ENCODE results near the gene PI4KA.
"Not testable (repeated sequence)": the region's sequence is repeated elsewhere in the genome, so short reads cannot be mapped to it uniquely, and the experiment has no call there.

The PI4KA gene

DNA sequence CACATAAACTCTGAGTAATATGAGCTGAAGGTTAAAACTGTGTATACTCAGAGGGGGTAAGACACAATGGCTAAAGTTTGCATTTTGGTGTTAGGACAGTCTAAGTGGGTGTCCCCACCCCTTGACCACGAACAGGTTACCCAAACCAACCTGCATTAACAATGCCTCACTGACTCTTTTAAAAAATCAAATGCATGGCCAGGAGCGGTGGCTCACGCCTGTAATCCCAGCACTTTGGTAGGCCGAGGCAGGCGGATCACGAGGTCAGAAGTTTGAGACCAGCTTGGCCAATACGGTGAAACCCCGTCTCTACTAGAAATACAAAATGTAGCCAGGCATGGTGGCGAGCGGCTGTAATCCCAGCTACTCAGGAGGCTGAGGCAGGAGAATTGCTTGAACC lies 19.3 kb downstream of the PI4KA start:
- H3K27me3 ChIP-seq (ENCODE audit: control insufficient read depth, insufficient read depth, low read length); H3K4me3 ChIP-seq (ENCODE audit: low read depth, low read length); H3K9ac ChIP-seq (ENCODE audit: low read depth, low read length); H3K4me1 ChIP-seq (ENCODE audit: control insufficient read depth, insufficient read depth, low read length); H3K9me3 ChIP-seq (ENCODE audit: control insufficient read depth, insufficient read depth, low read length); H3K36me3 ChIP-seq (ENCODE audit: control insufficient read depth, insufficient read depth, low read length): not testable (repeated sequence)

DNA sequence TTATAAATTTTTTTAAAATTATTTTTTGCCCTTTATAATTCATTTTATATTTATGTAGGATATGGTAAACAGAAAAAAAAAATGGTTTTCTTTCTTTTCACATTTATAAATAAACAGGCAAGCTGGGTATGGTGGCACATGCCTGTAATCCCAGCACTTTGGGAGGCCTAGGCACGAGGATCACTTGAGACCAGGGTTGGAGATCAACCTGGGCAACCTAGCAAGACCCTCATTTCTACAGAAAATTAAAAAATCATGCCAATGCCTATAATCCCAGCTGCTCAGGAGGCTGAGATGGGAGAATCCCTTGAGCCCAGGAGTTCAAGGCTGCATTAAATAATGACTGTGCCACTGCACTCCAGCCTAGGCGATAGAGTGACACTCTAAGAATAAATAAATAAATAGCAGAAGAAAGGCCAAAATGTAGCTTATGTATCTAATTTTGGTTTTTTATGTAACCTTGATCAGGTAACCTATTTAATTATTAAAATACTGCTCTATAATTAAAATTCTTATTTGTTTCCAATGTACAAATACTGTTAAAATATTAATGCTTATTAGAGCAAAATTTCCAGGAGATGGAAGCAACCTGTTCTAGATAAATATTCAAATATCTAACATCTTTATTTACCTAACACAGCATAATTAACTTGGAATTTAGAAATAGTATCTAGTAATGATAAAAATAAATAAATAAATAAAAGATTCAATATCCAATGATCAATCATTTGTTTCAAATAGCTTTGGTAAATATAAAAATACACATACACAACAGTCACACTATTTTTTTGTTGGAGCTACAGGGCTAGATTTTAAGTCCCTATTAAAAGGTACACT lies 21.4 kb downstream of the PI4KA start:
- Histone ChIP-seq H3K4me1 (ENCODE audit: control insufficient read depth, insufficient read depth, low read length) (no peaks in the 10 kb centered on the region), H3K4me3 (ENCODE audit: low read depth, low read length) (no peak overlapping the region), H3K36me3 (ENCODE audit: control insufficient read depth, insufficient read depth, low read length) (no peaks in the 10 kb centered on the region), H3K9ac (ENCODE audit: low read depth, low read length) (no peak overlapping the region), H3K9me3 (ENCODE audit: control insufficient read depth, insufficient read depth, low read length) (no peaks in the 10 kb centered on the region), H3K27me3 (ENCODE audit: control insufficient read depth, insufficient read depth, low read length) (no peaks in the 10 kb centered on the region)

DNA sequence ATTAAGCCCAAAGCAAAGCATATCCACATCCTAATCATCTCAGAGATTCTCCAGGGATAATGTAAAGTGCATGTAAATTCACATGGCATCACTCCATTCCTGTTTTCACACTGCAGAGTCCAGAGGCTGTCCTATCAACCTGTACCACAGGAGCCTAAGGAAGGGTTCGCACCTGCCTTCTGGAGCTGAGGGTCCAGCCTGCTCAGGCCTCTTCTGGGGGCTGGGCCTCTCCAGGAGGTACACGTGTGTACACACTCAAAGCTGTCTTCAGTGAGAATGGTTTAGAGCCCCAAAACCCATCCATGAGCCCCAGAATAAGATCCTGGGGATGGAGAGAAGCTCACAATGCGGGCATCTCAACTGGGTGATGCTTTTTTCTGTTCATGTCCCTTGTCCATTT lies 23.9 kb downstream of the PI4KA start:
- Histone ChIP-seq H3K27me3 (ENCODE audit: control insufficient read depth, insufficient read depth, low read length) (no peaks in the 10 kb centered on the region), H3K4me1 (ENCODE audit: control insufficient read depth, insufficient read depth, low read length) (no peaks in the 10 kb centered on the region), H3K9ac (ENCODE audit: low read depth, low read length) (no peak overlapping the region), H3K9me3 (ENCODE audit: control insufficient read depth, insufficient read depth, low read length) (no peaks in the 10 kb centered on the region), H3K36me3 (ENCODE audit: control insufficient read depth, insufficient read depth, low read length) (no peaks in the 10 kb centered on the region), H3K4me3 (ENCODE audit: low read depth, low read length) (no peak overlapping the region)

DNA sequence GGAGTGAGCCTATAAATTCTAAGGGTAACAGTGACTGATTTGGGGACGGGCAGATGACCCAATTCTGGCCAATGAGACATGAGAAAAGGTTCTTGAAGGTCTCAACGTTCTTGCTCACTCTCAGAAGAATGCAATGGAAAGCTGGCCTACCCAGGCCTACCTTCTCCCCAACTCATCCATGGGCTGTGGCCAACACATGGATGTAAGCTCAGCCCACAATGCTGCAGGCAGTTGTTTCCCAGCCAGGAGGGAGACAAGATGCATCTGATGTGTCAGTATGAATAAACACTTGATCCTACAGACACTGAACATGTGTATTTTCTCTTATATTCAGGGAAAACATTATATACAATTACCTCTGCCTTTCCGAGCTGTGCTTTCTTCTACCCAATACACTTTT lies 24.4 kb downstream of the PI4KA start:
- H3K4me1 ChIP-seq (ENCODE audit: control insufficient read depth, insufficient read depth, low read length) = no peaks in the 10 kb centered on the region
- no peaks in the 10 kb centered on the region for H3K9me3 ChIP-seq (ENCODE audit: control insufficient read depth, insufficient read depth, low read length)
- no peaks in the 10 kb centered on the region for H3K27me3 ChIP-seq (ENCODE audit: control insufficient read depth, insufficient read depth, low read length)
- no peak overlapping the region for H3K4me3 ChIP-seq (ENCODE audit: low read depth, low read length)
- no peak overlapping the region for H3K9ac ChIP-seq (ENCODE audit: low read depth, low read length)
- H3K36me3 ChIP-seq (ENCODE audit: control insufficient read depth, insufficient read depth, low read length) = no peaks in the 10 kb centered on the region

DNA sequence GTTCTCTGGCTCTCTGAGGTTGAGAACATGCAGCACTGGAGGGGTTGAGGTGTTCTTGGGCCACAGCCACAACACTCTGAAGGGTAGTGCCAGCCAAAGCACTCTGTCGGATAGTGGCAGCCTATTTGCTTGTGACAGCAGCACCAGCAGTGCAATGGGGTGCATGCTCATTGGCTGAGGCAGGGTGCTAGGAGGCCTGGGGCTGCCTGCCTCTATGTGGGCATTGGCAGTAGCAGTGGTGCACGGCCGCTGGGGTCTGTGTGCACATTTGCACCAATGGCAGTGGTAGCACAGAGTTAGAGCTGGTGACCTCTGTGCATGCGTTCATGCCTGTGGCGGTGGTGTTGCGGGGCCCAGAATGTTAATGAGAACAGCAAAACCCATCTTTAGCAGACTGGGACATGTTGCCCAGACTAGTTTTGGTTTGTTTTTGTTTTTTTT lies 25.4 kb downstream of the PI4KA start:
- Histone ChIP-seq H3K9ac (ENCODE audit: low read depth, low read length) (no peak overlapping the region), H3K27me3 (ENCODE audit: control insufficient read depth, insufficient read depth, low read length) (no peaks in the 10 kb centered on the region), H3K4me3 (ENCODE audit: low read depth, low read length) (no peak overlapping the region), H3K4me1 (ENCODE audit: control insufficient read depth, insufficient read depth, low read length) (no peaks in the 10 kb centered on the region), H3K9me3 (ENCODE audit: control insufficient read depth, insufficient read depth, low read length) (no peaks in the 10 kb centered on the region), H3K36me3 (ENCODE audit: control insufficient read depth, insufficient read depth, low read length) (no peaks in the 10 kb centered on the region)

DNA sequence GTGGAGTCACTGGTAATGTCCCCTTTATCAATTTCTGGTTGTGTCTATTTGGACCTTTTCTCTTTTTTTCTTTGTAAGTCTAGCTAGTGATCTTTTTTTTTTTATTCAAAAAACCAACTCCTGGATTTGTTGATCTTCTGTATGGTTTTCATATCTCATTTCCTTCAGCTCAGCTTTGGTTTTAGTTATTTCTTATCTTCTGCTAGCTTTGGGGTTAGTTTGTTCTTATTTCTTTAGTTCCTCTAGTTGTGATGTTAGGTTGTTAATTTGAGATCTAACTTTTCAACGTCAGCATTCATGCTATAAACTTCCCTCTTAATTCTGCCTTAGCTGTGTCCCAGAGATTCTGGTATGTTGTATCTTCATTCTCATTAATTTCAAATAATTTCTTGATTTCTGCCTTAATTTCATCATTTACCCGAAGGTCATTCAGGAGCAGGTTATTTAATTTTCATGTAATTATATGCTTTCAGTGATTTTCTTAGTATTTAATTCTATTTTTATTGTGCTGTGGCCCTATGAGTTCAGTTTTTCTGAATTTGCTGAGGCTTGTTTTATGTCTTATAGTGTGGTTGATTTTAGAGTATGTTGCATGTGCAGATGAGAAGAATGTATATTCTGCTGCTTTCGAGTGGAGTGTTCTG lies 29.0 kb downstream of the PI4KA start:
- Histone ChIP-seq H3K9me3 (ENCODE audit: control insufficient read depth, insufficient read depth, low read length) (no peaks in the 10 kb centered on the region), H3K9ac (ENCODE audit: low read depth, low read length) (no peak overlapping the region), H3K4me1 (ENCODE audit: control insufficient read depth, insufficient read depth, low read length) (no peaks in the 10 kb centered on the region), H3K27me3 (ENCODE audit: control insufficient read depth, insufficient read depth, low read length) (no peaks in the 10 kb centered on the region), H3K4me3 (ENCODE audit: low read depth, low read length) (no peak overlapping the region), H3K36me3 (ENCODE audit: control insufficient read depth, insufficient read depth, low read length) (no peaks in the 10 kb centered on the region)

DNA sequence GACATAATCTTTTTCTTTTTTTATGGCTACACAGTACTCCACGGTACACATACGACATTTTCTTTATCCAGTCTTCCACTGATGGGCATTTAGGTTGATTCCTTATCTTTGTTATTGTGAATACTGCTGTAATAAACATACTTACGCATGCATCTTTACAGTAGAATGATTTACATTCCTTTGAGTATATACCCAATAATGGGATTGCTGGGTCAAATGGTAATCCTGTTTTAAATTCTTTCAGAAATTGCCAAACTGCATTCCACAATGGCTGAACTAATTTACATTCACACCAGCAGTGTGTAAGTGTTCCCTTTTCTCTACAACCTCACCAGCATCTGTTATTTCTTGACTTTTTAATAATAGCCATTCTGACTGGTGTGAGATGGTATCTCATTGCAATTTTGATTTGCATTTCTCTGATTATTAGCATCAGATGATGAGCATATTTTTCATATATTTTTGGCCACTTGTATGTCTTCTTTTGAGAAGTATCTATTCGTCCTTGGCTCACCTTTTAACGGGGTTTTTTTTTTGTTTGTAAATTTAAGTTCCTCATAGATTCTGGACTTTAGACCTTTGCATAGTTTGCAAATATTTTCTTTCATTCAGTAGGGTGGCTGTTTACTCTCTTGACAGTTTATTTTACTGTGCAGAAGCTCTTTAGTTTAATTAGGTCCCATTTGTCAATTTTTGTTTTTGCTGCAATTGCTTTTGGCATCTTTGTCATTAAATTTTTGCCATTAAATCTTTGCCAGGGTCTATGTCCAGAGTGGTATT lies 32.0 kb downstream of the PI4KA start:
- not testable (repeated sequence) for H3K4me1 ChIP-seq (ENCODE audit: control insufficient read depth, insufficient read depth, low read length); H3K27me3 ChIP-seq (ENCODE audit: control insufficient read depth, insufficient read depth, low read length); H3K4me3 ChIP-seq (ENCODE audit: low read depth, low read length); H3K9me3 ChIP-seq (ENCODE audit: control insufficient read depth, insufficient read depth, low read length); H3K9ac ChIP-seq (ENCODE audit: low read depth, low read length); H3K36me3 ChIP-seq (ENCODE audit: control insufficient read depth, insufficient read depth, low read length)

DNA sequence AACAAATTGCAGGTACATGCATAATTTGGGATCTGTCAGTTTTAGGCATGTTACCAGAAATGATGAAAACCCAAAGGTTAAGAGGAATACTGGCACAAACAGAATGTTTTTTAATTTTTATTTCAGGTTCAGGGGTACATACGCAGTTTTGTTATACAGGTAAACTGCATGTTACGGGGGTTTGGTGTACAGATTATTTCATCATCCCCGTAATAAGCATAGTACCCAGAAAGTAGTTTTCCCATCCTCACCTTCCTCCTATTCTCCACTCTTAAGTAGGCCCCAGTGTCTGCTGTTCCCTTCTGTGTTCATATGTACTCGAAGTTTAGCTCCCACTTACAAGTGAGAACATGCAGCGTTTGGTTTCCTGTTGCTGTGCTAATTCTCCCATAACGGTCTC lies 33.0 kb downstream of the PI4KA start:
- Histone ChIP-seq H3K27me3 (ENCODE audit: control insufficient read depth, insufficient read depth, low read length) (no peaks in the 10 kb centered on the region), H3K9me3 (ENCODE audit: control insufficient read depth, insufficient read depth, low read length) (no peaks in the 10 kb centered on the region), H3K9ac (ENCODE audit: low read depth, low read length) (no peak overlapping the region), H3K4me3 (ENCODE audit: low read depth, low read length) (no peak overlapping the region), H3K4me1 (ENCODE audit: control insufficient read depth, insufficient read depth, low read length) (no peaks in the 10 kb centered on the region), H3K36me3 (ENCODE audit: control insufficient read depth, insufficient read depth, low read length) (no peaks in the 10 kb centered on the region)

DNA sequence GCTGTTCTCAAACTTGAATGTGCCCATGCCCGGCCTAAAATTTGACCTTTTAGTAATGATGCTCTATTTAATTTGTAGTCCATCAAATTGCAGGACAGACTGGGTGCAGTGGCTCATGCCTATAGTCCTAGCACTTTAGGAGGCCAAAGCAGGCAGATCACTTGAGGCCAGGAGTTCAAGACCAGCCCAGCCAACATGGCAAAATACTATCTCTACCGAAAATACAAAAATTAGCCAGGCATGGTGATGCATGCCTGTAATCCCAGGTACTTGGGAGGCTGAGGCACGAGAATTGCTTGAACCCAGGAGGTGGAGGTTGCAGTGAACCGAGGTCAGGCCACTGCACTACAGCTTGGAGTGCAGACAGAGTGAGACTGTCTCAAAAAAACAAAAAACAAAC lies 33.4 kb downstream of the PI4KA start:
- H3K36me3 ChIP-seq (ENCODE audit: control insufficient read depth, insufficient read depth, low read length); H3K9me3 ChIP-seq (ENCODE audit: control insufficient read depth, insufficient read depth, low read length): not testable (repeated sequence)

DNA sequence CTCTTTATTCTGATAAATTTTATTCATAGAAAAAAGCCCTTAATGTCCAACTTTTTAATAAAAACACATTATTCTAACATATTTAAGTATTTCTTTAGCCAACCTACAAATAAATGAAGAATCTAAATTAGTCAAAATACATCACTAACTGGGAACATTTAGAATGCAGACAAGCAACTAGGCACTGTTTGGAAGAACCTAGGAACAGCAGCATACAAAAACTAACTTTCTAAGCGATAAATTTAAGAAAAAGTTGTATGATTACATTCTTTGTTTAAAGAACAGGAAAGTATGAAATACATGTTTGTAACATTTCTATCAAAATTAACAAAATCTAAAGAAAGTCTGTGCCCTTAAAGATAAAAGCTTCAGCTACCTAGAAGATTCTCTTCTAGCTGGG lies 35.3 kb downstream of the PI4KA start:
- Histone ChIP-seq H3K4me1 (ENCODE audit: control insufficient read depth, insufficient read depth, low read length) (no peaks in the 10 kb centered on the region), H3K9me3 (ENCODE audit: control insufficient read depth, insufficient read depth, low read length) (no peaks in the 10 kb centered on the region), H3K36me3 (ENCODE audit: control insufficient read depth, insufficient read depth, low read length) (peaks cover 2% of the 10 kb centered on the region), H3K4me3 (ENCODE audit: low read depth, low read length) (no peak overlapping the region), H3K9ac (ENCODE audit: low read depth, low read length) (no peak overlapping the region), H3K27me3 (ENCODE audit: control insufficient read depth, insufficient read depth, low read length) (no peaks in the 10 kb centered on the region)

More for the DNA sequence above, 33.4 kb downstream of the PI4KA start:
- not testable (repeated sequence) for H3K4me1 ChIP-seq (ENCODE audit: control insufficient read depth, insufficient read depth, low read length); H3K4me3 ChIP-seq (ENCODE audit: low read depth, low read length); H3K9ac ChIP-seq (ENCODE audit: low read depth, low read length); H3K27me3 ChIP-seq (ENCODE audit: control insufficient read depth, insufficient read depth, low read length)

DNA sequence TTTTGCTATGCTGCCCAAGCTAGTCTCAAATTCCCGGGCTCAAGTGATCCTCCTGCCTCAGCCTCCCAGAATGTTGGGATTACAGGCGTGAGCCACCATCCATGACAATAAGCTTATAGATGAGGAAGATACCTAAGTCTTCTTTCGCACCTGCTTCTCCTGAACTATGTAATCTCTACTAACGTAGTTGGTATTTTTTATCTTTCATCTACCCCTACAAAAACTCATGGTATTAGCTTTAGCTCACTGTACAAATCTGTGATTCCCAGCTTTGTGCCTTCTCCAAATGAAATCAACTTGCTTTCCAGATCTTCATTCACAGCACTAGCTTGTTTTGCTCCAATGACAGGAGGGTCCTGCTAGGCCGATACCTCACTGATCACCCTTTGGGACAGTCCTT lies 36.4 kb downstream of the PI4KA start:
- Histone ChIP-seq H3K4me3 (ENCODE audit: low read depth, low read length) (no peak overlapping the region), H3K27me3 (ENCODE audit: control insufficient read depth, insufficient read depth, low read length) (no peaks in the 10 kb centered on the region), H3K9me3 (ENCODE audit: control insufficient read depth, insufficient read depth, low read length) (no peaks in the 10 kb centered on the region), H3K4me1 (ENCODE audit: control insufficient read depth, insufficient read depth, low read length) (no peaks in the 10 kb centered on the region), H3K9ac (ENCODE audit: low read depth, low read length) (no peak overlapping the region), H3K36me3 (ENCODE audit: control insufficient read depth, insufficient read depth, low read length) (peaks cover 2% of the 10 kb centered on the region)

Measured in iPS-15b (cell line).